HG03565 (cell line): ENCODE measurements around the gene TTC16.

ENCODE experiments used
- ATAC-seq: cut with Tn5 transposase; IDR thresholded peaks from one replicate; pipeline ENCODE4 v1.9.1; 2021; ENCODE audit warnings: mild to moderate bottlenecking, moderate library complexity; ENCODE audit not compliant: unreplicated experiment

The TTC16 gene

DNA sequence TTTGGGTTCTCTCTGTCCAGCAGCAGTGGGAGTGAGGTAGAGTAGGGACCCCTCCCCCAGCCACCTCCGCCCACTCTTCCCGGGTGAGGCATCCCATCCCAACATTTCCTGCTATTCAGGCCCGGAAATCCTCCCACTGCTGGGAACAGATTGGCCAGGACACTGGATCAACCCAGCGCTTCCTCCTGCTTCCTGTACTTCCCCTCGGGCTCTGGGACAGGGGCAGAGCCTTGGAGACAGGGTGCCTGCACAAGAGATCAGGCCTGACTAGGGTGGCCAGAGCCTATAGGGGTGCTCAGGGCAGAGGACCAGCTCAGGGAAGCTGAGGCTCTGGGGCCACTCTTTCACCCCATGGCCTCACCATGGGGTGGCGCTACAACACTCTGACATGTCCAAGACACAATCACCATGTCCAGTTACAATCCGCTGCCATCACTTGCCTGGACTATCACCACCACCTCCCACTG, 48.1 kb downstream of the TTC16 start:
- no peak for ATAC-seq

DNA sequence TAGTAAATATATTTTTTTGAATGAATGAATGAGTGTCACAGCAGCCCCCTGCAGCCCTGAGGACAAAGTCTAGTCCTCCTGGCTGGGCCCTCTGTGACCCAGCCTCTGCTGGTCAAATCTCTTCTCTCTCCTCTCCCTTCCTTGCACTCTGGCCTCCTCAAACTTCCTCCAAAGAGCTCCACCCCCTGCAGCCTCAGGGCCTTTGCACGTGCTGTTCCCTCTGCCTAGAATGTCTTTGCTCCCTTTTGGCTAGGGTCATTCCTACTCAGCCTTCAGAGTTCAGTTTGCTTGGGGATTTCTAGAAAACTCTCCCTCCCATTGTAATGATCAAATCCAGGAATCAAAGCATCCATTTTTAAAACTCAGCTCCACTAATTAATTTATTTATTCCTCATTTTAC, 49.5 kb downstream of the TTC16 start:
- ATAC-seq: no peak

DNA sequence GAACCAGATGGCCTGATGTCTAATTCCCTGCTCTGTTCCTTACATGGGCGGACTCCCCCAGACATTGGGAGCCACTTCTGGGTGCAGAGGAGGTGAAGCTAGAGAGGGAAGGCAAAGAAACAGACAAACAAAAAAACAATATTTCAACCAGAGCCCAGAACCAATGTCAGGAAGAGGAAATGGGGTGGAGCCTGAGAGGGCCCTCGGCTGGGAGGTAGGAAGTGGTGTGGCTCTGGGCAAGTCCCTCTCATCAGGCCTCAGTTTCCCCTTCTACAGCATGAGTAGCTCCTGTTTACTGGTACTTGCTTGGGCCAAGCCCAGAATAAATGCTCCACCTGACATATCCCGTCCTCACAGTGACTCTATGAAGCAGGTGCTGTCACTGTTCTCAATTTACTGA, 51.5 kb downstream of the TTC16 start:
- ATAC-seq: no peak

DNA sequence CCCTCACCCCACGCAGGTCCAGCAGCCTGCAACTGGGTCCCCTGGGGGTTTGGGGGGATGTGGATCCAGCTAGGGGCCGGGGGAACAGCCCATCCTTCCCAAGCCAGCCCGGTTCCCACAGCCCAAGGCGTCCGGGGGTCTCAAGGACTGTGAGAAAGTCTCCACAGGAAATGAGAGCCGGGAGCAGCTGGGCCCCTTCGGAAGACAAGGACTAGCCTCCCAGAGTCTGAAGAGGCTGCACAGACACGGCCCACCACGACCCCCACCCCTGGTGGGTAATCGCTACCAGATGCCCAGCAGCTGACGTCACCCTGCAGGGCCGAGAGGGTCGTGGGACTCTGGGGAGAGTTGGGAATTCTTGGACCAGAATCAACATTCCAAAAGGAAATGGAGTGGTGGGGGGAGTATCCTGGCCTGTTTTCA, 52.0 kb downstream of the TTC16 start:
- ATAC-seq: no peak

DNA sequence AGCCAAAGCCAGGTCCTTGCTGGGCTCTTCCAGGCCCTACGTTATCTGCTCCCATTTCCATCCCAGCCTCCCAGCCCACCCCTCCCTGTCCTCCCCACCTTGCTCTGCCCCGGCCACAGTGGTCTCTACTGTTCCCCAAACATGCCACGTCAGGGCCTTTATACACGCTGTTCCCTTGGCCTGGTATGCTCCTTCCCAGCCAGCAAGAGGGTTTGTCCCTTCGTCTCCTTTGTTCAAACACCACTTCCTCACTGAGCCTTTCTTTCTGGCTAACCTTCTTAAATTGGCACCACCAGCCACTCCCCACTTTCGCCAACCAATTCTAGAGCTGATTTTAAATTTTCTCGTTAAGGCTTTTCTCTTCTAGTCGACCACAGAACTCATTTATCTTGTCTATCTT, 52.8 kb downstream of the TTC16 start:
- ATAC-seq: no peak

DNA sequence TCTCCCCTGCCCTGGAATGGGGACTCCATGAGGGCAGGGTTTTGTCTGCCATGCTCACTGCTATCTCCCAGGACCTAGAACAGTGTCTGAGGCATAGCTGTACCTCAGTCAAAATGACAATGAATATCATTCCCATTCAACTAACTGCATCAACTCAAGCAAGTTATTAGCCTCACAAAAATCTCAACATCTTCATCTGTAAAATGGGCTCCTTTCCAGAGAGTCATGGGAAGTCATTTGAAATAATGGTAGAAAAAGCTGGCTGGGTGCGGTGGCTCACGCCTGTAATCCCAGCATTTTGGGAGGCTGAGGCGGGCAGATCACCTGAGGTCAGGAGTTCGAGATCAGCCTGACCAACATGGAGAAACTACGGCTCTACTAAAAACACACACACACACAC, 53.2 kb downstream of the TTC16 start:
- no peak for ATAC-seq

DNA sequence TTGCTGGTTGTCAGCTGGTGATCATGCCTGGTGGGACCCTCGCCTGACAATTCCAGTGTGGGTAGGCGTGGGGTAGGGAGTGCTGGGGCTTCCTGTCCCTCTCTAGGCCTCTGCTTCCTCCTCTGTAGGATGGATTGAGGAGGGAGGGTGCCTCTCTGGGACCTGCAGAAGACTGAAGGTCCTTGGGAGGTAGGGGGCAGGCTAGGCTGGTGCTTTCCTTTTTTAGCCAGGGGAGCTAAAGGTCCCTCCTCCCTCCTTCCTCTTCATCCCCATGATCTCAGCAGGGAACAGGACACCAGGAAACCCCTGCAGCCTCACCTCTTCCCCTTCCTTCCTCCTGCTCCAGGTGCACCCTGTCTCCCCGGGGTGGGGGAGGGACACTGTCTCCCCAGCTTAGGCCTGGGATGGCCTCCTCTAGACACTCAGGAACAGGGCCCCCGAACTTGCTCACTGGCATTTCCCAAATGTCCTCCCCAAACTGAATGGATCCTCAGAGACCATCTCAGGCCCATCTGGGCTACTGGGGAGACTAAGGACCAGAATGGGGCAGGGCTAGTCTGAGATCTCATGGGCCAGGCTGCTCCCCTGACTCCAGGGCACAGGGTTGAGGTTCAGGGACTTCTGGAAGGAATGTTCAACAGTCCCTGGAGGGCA, 54.2 kb downstream of the TTC16 start:
- no peak for ATAC-seq

DNA sequence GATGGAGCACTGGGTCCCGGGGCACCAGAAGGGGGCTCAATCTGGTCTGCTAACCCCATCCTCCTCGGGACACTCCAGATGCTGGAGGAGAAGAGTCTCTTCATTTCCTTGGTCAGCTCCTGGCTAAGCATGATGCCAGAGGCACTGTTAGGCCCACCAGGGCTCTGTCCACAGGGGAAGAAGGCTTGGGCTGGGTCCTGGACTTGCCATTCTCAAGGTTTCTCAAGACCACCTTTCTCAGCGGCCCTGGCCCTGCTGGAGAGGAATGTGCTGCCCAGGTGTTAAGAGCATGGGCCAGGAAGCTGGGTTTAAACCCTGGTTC, 54.7 kb downstream of the TTC16 start:
- ATAC-seq: no peak

DNA sequence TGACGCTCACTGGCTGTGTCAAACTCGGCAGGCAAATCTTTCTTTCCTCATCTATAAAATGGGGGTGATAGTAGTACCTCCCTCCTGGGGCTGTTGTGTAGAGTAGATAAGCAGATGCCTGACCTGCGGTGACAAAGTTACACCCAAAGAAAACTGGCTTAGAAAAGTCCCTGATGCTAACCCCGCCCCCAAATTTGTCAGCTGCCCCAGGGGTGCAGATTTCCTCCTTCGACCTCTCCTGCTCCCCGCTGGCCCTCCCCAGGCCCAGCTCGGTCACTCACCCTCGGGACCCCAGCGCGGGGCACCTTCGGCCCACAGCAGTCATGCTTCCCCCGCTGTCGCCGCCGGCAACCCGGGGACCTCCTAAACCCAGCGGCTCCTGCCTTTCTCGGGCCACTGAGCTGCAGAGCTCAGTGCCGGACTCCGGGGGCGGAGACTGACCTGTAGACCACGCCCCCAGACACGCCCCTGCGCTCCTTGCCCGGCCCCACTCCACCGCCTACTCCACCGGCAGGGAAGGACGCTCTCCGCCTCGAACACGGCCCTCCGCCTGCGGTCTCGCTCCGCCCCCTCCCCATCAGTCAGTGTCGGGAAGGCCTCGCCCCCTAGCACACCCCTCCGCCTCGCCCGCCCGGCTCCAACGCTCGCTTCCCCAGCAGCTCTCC, 55.2 kb downstream of the TTC16 start:
- ATAC-seq: peak; percentile 66

DNA sequence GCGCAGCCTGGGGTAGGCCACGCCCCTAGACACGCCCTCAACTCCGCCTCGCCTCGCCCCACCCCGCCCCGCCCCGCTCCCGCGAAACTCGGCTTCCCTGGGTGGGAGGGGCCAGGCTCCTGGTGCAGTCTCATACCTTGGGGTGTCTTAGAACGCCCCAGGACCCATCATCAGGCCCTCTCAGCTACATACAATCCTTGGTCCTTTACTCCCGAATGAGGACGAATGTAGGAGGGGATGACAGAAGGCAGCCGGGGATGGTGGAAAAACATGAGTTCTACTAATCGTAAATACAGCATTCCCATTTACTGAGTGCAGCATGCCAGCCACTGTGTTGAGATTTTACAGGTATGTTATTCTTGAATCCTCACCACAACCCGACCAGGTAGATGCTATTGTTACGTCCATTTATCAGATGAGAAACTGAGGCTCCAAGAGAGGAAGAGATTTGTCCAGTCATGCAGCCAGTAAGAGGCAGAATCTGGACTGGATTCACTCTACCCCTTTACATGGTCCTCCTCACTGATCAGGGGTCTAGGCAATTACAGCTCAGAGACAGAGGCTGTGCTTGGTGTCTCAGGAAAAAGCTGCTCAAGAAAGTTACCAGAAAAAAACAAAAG, 55.8 kb downstream of the TTC16 start:
- ATAC-seq: no peak

DNA sequence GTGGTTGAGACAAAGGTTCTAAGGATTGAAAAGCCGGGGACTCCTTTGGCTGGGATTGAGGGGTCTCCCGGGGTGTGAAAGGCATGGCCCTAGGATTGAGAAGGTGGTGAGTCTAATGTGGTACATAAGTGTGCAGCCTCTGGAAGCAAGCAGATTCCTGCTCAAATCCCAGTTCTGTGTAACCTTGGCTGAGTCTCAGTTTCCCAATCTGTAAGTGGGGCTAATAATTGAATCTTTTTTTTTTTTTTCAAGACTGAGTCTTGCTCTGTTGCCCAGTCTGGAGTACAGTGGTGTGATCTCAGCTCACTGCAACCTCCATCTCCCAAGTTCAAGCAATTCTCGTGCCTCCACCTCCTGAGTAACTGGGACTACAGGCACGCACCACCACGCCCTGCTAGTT, 56.7 kb downstream of the TTC16 start:
- no peak for ATAC-seq

DNA sequence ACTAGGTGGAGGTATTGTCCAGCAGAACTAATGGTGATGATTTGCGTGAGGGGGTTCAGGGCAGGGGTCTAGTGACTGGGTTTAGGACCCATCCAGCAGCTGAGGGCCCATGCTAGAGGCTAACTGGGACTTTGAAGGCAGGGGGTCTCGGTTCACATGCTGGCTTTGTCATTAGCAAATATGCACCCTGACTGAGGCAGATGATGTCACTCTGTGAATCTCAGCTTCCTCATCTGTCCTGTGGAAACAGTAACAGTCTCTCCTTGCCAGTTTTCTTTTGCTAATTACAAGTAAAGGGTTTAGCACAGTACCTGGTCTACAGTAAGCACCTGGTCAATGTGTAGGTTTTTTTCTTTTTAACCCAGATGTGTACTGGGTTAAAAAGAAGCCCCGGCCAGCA, 57.4 kb downstream of the TTC16 start:
- no peak for ATAC-seq

DNA sequence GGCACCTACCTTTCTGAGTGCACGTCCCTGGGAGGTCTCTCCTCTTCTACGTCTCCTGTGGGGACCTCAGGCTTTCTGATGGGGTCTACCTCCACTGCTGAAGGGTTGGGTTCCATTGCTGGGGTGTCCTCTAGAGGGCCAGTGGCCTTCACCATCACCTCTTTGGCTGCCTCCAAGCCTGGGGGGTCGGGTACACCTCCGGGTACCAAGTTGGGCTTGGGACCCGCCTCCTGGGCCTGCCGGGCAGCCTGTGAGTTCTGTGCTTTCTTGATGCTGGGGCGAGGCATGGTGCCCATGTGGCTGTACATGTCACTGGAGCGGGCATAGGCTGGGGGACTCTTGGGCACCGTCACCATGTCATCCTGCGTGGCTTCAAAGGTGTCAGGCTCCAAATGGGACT, 58.1 kb downstream of the TTC16 start:
- no peak for ATAC-seq

DNA sequence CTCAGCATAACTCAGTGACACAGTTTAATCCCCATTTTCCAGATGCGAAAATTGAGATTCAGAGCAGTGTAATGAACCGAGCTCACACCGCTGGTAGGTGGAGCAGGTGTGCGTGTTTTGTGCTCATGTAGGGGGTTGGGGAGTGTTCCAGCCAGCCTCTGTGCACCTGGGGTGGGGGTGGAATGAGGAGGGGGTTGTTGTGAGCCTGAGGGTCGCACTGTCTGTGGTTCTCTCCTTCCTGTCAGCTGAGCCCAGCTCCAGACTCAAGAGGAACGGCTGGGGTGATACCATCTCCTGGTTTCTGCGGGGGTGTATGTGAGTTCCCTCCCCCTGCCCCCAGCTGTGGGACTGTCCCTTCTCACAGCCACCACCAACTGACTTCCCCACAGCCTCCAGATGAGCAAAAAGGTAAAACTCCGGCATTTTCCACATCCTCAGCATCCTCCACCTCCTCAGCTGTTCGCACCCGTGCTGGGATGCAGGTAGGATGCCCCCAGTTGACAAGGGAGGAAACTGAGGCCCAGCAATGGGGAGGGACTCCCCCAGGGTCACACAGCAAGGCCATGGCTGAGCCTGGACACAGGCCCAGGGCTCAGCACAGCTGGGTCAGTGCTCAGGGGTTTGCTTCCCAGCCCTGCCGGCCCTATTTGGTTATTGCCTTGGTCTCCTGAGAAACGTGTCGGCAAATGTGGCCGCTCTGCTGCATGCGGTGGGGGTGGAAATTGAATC, 60.5 kb downstream of the TTC16 start:
- no peak for ATAC-seq

DNA sequence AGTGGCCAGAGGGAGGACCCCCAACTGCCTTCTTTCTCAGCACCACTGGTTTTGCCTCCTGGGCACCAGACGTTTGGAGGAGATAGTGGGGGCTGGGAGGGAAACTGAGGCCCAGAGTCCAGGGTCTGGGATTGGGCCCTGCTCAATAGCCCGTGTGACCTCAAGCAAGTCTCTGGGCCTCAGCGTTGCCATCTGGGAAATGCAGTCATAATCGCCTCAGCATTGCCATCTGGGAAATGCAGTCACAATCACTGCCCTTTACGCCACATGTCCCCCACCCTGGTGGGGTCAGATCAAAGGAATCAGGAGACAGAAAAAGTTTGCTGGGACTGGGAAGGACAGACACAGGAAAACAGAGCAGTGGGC, 61.0 kb downstream of the TTC16 start:
- ATAC-seq: no peak

DNA sequence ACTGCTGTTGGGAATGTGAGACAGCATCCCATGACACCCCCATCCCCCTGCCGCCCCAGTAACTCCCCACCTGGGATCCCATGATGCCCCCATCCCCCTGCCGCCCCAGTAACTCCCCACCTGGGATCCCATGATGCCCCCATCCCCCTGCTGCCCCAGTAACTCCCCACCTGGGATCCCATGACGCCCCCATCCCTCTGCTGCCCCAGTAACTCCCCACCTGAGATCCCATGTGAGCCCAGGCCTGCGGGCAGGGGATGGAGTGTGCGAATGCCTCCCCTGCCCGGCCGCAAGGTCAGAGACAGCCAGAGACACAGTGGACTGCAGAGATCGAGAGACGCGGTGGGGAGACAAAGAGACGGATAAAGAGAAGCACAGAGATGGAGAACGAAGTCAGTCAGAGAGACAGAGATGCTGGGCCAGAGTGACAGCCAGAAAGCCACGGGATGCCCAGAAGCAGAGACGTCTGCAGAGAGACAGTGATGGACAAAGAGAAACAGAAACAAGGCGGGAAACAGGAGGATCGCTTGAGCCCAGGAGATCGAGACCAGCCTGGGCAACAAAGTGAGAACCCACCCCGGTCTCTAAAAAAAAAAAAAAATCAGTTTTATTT, 61.6 kb downstream of the TTC16 start:
- no peak for ATAC-seq

DNA sequence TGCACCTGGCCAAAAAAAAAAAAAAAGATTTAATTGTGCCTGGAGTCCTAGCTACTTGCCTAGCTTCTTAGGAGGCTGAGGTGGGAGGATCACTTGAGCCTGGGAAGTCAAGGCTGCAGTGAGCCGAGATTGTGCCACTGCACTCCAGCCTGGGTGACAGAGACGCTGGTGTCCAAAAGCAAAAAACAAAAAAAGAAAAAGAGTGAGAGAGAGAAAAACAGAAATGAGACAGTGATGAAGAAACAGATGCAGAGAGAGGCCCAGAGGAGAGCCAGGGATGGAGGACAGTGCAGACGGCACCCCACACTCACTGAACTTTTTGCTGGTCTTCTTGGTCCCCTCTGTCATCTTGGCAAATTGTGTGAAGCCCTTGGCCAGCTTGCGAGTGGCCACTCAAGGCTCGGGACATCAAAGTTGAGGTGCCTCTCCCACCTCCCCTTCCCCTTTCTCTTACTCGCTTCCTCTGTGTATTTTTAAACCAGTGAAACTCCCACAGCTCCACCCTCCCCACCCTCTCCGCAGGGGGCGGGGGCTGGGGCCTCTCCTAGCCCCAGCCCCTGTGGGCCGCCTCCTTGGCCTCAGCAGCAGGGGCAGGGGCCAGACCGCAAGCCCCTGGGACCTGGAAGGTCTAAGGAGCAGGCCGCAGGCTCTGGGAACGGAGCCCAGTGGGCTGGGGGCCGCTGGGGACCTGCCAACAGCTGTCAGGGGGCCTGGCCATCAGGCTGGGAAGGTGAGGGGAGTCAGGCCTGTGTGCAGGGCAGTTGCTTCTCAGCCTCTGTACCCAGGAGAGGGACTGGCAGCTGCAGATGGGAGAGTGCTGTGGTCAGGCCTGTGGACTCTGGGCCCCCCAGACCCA, 62.6 kb downstream of the TTC16 start, which contains the start of gene SH2D3C:
TSS of gene SH2D3C (minus strand) at position 387 of the 856 bp plus-strand sequence. CDS start at position 348, 39 bp downstream.
- ATAC-seq: no peak

DNA sequence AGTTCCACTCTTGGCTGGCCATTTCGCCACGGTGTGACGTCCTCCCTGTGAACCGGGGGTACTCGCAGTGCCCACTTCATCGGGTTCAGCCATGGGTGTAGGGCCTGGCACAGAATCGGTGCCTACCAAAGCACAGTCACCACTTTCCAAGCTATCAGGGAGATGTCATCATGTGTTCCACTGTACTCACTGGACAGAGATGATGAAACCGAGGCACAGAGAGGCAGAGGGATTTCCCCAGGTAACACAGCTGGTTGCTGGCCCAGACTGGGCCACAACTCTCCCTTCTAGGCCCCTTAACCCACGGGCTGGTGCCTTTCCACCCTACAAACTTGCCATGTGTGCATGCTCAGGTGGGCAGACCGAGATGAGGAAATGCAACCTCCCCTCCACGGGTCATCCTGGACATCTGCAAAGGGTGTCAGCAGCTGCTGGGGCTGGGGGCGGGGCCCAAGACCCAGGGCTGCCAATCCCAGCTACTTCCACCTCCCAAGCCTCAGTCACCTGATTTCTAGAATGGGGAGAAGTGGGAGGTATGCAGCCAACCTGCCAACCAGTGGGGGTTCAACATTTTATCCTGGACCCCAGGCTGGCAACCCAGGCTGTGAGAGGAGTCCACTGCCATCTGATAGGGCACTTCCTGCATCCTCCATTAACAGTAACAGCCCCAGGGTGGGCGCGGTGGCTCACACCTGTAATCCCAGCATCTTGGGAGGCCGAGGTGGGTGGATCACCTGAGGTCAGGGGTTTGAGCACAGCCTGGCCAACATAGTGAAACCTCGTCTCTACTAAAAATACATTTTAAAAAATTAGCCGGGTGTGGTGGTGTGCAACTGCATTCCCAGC, 63.5 kb downstream of the TTC16 start:
- no peak for ATAC-seq

DNA sequence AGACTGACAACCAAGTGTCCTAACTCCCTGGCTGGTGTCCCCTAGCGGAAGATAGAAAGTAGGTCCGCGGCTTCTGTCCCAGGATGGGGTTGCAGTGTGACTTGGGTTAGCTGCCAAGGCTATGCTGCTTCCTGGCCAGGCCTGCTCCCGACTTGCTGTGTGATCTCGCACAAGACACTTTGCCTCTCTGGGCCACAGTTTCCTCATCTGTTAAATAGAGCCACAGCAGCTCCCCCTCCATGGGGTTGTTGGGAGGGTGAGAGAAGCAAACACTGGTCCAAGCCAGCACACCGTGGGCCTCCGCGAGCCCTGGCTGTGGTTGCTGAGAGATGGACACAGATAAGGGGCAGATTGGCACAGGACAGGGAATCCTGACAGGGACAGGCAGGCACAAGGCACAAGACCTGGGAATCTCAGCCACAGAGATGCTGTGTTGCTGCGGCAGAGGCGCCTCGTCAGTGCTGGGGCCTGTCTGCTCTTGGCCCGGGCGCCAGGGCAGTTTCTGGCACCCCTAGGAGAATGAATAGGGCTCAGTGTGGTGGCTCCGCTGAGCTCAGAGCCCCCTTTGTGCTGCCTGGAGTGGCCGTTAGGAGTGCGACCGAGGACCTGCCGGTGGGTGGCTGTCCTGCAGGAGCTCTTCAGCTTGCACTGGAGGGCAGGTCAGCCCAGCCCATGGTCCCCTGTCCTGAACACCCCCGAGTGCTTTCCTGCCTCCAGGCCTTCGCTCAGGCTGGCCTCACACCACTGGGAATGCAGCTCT, 64.4 kb downstream of the TTC16 start:
- no peak for ATAC-seq
